ENCODE data around the gene SMCO4. TPM values are rescaled to one million over a fixed set of nuclear protein-coding genes. Genes with fewer than 3 reads are reported as not detected.

Gene SMCO4
- total RNA-seq, 1 experiment from 2014 or later: 50.1 TPM

DNA sequence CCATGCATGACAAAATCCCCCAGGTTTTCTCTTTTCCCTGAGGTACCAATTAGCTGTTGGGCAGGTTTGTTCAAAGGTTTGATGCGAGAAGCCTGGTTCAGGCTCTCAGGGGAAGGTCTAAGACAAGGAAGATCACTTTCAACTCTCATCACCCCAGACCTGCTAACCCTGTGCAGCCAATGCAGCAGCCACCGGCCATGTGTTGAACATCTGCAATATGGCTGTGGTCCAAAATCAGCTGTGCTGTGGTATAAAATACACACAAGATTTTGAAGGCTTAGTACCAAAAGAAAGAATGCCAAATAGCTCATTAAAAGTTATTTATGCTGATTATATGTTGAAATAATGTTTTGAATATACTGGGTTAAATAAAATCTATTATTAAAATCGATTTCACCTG is 58.5 kb downstream of the SMCO4 start:
- H3K4me1 Mint-ChIP-seq: peaks cover 23% of the 10 kb centered on the region
- no peak overlapping the region for H3K4me3 Mint-ChIP-seq

DNA sequence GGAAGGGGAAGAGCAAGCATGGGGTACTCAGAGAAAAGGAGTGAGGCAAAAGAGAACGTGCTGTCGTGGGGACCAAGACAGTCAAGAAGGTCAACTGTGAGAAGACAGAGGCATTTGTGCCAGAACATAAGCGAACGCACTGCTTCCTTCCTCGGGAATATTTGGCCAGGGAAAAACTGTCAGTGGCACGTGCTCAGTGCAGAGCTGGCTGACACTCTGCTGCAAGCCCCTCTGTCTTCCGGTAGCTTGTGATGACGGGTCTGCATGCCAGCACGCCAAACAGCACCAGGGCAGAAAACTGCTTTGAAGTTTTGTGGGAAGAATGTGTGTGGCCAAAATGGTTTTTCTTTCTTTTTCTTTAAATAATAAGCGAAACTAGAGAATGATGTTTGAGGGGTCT is 60.6 kb downstream of the SMCO4 start:
- POLR2A ChIA-PET: no interaction called here
- Mint-ChIP-seq H3K27ac (no peak overlapping the region), H3K4me1 (peaks cover 45% of the 10 kb centered on the region), H3K36me3 (peaks cover 3% of the 10 kb centered on the region; the same call in 1 of the 2 replicates), H3K4me3 (no peak overlapping the region), H3K27me3 (ENCODE audit: low read depth) (no peaks in the 10 kb centered on the region), H3K9me3 (no peaks in the 10 kb centered on the region)
- DNase-seq (ENCODE audit: low spot score) (no peak), ATAC-seq (no peak)
- TF ChIP-seq, protein P1, sequence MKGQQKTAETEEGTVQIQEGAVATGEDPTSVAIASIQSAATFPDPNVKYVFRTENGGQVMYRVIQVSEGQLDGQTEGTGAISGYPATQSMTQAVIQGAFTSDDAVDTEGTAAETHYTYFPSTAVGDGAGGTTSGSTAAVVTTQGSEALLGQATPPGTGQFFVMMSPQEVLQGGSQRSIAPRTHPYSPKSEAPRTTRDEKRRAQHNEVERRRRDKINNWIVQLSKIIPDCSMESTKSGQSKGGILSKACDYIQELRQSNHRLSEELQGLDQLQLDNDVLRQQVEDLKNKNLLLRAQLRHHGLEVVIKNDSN (CRISPR knock-in tag; IDR thresholded peaks at IDR 0.05): no peak
- TF ChIP-seq NFYB (CRISPR knock-in tag; conservative IDR thresholded peaks at IDR 0.05; ENCODE audit: low read depth) (no peak), SOX15 (CRISPR knock-in tag; IDR thresholded peaks at IDR 0.05) (no peak), FOXJ3 (CRISPR knock-in tag; IDR thresholded peaks at IDR 0.05; ENCODE audit: borderline replicate concordance) (no peak), NR3C1 (CRISPR knock-in tag; conservative IDR thresholded peaks at IDR 0.05; ENCODE audit: low read depth) (no peak), NR2C2 (CRISPR knock-in tag; IDR thresholded peaks at IDR 0.05) (no peak), RORB (CRISPR knock-in tag; IDR thresholded peaks at IDR 0.05) (no peak)
- TF ChIP-seq, protein P2, sequence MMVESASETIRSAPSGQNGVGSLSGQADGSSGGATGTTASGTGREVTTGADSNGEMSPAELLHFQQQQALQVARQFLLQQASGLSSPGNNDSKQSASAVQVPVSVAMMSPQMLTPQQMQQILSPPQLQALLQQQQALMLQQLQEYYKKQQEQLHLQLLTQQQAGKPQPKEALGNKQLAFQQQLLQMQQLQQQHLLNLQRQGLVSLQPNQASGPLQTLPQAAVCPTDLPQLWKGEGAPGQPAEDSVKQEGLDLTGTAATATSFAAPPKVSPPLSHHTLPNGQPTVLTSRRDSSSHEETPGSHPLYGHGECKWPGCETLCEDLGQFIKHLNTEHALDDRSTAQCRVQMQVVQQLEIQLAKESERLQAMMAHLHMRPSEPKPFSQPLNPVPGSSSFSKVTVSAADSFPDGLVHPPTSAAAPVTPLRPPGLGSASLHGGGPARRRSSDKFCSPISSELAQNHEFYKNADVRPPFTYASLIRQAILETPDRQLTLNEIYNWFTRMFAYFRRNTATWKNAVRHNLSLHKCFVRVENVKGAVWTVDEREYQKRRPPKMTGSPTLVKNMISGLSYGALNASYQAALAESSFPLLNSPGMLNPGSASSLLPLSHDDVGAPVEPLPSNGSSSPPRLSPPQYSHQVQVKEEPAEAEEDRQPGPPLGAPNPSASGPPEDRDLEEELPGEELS (CRISPR knock-in tag; IDR thresholded peaks at IDR 0.05): no peak
- TF ChIP-seq, protein P3, sequence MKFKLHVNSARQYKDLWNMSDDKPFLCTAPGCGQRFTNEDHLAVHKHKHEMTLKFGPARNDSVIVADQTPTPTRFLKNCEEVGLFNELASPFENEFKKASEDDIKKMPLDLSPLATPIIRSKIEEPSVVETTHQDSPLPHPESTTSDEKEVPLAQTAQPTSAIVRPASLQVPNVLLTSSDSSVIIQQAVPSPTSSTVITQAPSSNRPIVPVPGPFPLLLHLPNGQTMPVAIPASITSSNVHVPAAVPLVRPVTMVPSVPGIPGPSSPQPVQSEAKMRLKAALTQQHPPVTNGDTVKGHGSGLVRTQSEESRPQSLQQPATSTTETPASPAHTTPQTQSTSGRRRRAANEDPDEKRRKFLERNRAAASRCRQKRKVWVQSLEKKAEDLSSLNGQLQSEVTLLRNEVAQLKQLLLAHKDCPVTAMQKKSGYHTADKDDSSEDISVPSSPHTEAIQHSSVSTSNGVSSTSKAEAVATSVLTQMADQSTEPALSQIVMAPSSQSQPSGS (CRISPR knock-in tag; IDR thresholded peaks at IDR 0.05; ENCODE audit: borderline replicate concordance, low read depth): no peak
- CTCF ChIA-PET: no interaction called here

More for the DNA sequence above, 58.5 kb downstream of the SMCO4 start:
- Mint-ChIP-seq H3K27me3 (ENCODE audit: low read depth) (no peaks in the 10 kb centered on the region), H3K9me3 (no peaks in the 10 kb centered on the region), H3K27ac (no peak overlapping the region), H3K36me3 (peaks cover 3% of the 10 kb centered on the region; the same call in 1 of the 2 replicates)
- TF ChIP-seq ZNF263 (CRISPR knock-in tag; IDR thresholded peaks at IDR 0.05; ENCODE audit: low read depth) (no peak), TCF7 (CRISPR knock-in tag; IDR thresholded peaks at IDR 0.05; ENCODE audit: low read depth) (no peak), GTF2I (CRISPR knock-in tag; conservative IDR thresholded peaks at IDR 0.05) (no peak), NFATC4 (CRISPR knock-in tag; IDR thresholded peaks at IDR 0.05) (no peak), FOXK1 (CRISPR knock-in tag; IDR thresholded peaks at IDR 0.05) (no peak)
- TF ChIP-seq, protein P4, sequence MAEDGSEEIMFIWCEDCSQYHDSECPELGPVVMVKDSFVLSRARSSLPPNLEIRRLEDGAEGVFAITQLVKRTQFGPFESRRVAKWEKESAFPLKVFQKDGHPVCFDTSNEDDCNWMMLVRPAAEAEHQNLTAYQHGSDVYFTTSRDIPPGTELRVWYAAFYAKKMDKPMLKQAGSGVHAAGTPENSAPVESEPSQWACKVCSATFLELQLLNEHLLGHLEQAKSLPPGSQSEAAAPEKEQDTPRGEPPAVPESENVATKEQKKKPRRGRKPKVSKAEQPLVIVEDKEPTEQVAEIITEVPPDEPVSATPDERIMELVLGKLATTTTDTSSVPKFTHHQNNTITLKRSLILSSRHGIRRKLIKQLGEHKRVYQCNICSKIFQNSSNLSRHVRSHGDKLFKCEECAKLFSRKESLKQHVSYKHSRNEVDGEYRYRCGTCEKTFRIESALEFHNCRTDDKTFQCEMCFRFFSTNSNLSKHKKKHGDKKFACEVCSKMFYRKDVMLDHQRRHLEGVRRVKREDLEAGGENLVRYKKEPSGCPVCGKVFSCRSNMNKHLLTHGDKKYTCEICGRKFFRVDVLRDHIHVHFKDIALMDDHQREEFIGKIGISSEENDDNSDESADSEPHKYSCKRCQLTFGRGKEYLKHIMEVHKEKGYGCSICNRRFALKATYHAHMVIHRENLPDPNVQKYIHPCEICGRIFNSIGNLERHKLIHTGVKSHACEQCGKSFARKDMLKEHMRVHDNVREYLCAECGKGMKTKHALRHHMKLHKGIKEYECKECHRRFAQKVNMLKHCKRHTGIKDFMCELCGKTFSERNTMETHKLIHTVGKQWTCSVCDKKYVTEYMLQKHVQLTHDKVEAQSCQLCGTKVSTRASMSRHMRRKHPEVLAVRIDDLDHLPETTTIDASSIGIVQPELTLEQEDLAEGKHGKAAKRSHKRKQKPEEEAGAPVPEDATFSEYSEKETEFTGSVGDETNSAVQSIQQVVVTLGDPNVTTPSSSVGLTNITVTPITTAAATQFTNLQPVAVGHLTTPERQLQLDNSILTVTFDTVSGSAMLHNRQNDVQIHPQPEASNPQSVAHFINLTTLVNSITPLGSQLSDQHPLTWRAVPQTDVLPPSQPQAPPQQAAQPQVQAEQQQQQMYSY (CRISPR knock-in tag; IDR thresholded peaks at IDR 0.05): no peak
- TF ChIP-seq, protein P5, sequence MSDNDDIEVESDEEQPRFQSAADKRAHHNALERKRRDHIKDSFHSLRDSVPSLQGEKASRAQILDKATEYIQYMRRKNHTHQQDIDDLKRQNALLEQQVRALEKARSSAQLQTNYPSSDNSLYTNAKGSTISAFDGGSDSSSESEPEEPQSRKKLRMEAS (CRISPR knock-in tag; IDR thresholded peaks at IDR 0.05): no peak
- TF ChIP-seq, protein P6, sequence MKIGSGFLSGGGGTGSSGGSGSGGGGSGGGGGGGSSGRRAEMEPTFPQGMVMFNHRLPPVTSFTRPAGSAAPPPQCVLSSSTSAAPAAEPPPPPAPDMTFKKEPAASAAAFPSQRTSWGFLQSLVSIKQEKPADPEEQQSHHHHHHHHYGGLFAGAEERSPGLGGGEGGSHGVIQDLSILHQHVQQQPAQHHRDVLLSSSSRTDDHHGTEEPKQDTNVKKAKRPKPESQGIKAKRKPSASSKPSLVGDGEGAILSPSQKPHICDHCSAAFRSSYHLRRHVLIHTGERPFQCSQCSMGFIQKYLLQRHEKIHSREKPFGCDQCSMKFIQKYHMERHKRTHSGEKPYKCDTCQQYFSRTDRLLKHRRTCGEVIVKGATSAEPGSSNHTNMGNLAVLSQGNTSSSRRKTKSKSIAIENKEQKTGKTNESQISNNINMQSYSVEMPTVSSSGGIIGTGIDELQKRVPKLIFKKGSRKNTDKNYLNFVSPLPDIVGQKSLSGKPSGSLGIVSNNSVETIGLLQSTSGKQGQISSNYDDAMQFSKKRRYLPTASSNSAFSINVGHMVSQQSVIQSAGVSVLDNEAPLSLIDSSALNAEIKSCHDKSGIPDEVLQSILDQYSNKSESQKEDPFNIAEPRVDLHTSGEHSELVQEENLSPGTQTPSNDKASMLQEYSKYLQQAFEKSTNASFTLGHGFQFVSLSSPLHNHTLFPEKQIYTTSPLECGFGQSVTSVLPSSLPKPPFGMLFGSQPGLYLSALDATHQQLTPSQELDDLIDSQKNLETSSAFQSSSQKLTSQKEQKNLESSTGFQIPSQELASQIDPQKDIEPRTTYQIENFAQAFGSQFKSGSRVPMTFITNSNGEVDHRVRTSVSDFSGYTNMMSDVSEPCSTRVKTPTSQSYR (CRISPR knock-in tag; IDR thresholded peaks at IDR 0.05): no peak
- TF ChIP-seq, protein P7, sequence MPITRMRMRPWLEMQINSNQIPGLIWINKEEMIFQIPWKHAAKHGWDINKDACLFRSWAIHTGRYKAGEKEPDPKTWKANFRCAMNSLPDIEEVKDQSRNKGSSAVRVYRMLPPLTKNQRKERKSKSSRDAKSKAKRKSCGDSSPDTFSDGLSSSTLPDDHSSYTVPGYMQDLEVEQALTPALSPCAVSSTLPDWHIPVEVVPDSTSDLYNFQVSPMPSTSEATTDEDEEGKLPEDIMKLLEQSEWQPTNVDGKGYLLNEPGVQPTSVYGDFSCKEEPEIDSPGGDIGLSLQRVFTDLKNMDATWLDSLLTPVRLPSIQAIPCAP (CRISPR knock-in tag; IDR thresholded peaks at IDR 0.05): no peak
- TF ChIP-seq, protein P8, sequence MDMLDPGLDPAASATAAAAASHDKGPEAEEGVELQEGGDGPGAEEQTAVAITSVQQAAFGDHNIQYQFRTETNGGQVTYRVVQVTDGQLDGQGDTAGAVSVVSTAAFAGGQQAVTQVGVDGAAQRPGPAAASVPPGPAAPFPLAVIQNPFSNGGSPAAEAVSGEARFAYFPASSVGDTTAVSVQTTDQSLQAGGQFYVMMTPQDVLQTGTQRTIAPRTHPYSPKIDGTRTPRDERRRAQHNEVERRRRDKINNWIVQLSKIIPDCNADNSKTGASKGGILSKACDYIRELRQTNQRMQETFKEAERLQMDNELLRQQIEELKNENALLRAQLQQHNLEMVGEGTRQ (CRISPR knock-in tag; IDR thresholded peaks at IDR 0.05): no peak
- DNase-seq (ENCODE audit: low spot score): no peak
- POLR2A ChIA-PET: no interaction called here
- ATAC-seq: no peak
- CTCF ChIA-PET: interaction anchor here (1.2 kb wide), 1 partner anchor 58 kb away, joined by 3 read pairs; no protein-coding TSS in a partner anchor

All from WTC11 (cell line).